ENCODE data around the gene CARD18. TPM values are rescaled to one million over a fixed set of nuclear protein-coding genes. Genes with fewer than 3 reads are reported as not detected.

CARD18 gene
- total and polyA plus RNA-seq, 2 of the 13 experiments (the other 11 are each of a cell fraction or from before 2014, with no cell fraction given) = not detected

GRCh38 chr11:105181100-105181499, 41.5 kb upstream of the CARD18 start:
- Histone ChIP-seq H3K36me3 (replicated peaks in 1 of 2; ENCODE audit: control insufficient read depth in 1 of 2, insufficient read depth in 2 of 2, low read length in 2 of 2) (no peaks in the 10 kb centered on the region), H3K79me2 (ENCODE audit: insufficient read depth, low read length) (no peaks in the 10 kb centered on the region), H3K27me3 (ENCODE audit: control insufficient read depth in 1 of 2, insufficient read depth in 2 of 2, low read length in 2 of 2) (no peaks in the 10 kb centered on the region), H3K27ac (ENCODE audit: extremely low read length, insufficient read depth, low read length) (no peak overlapping the region), H3K9me3 (ENCODE audit: low read length) (no peaks in the 10 kb centered on the region), H3K9ac (ENCODE audit: insufficient read depth, low read depth, low read length) (no peak overlapping the region), H3K4me3 (replicated peaks in 1 of 3; ENCODE audit: insufficient read depth in 1 of 3, low read depth in 2 of 3, low read length in 3 of 3) (no peak overlapping the region), H3K4me2 (ENCODE audit: low read depth, low read length) (no peak overlapping the region), H2AFZ (ENCODE audit: low read length) (no peak overlapping the region), H4K20me1 (ENCODE audit: insufficient read depth, low read length) (no peaks in the 10 kb centered on the region), H3K4me1 (ENCODE audit: insufficient read depth, low read length) (peaks cover 11% of the 10 kb centered on the region)
- no peak for DNase-seq (ENCODE audit: low spot score)
- no peak for FAIRE-seq
- BruUV-seq (replicated peaks) = no TSS peak
- 76% methylated on average over 2 of the region's 2 CpGs for WGBS (ENCODE audit: low lambda C conversion rate)
- intact Hi-C loops (cut with micrococcal nuclease; ENCODE audit: unreplicated experiment) = no loop called here
- no peak for ATAC-seq
- no peak for TF ChIP-seq CSRNP2 (CRISPR knock-in tag; conservative IDR thresholded peaks at IDR 0.05; ENCODE audit: low read depth)
- TF ChIP-seq ZNF562 (CRISPR knock-in tag; IDR thresholded peaks at IDR 0.05; ENCODE audit: borderline replicate concordance) = no peak
- TF ChIP-seq PRDM4 (CRISPR knock-in tag; IDR thresholded peaks at IDR 0.05; ENCODE audit: borderline replicate concordance) = no peak
- TF ChIP-seq ZNF264 (CRISPR knock-in tag; IDR thresholded peaks at IDR 0.05) = no peak
- no peak for TF ChIP-seq ZNF251 (CRISPR knock-in tag; IDR thresholded peaks at IDR 0.05)
- TF ChIP-seq MTA3 (CRISPR knock-in tag; IDR thresholded peaks at IDR 0.05) = no peak
- no peak for TF ChIP-seq SOX13 (IDR thresholded peaks at IDR 0.05)
- TF ChIP-seq SOX13 (CRISPR knock-in tag; conservative IDR thresholded peaks at IDR 0.05 in 1 of 2, IDR thresholded peaks at IDR 0.05 in 1 of 2) = no peak
- TF ChIP-seq THAP9 (CRISPR knock-in tag; IDR thresholded peaks at IDR 0.05; ENCODE audit: borderline replicate concordance) = no peak
- TF ChIP-seq ZBTB7A (CRISPR knock-in tag; IDR thresholded peaks at IDR 0.05) = no peak
- in situ Hi-C loops (cut with HindIII; ENCODE audit: extremely low pct_ligation_motif_present, low pct_unique_long_range_greater_than_20kb) = no loop called here
- ChIA-PET POLR2A (no interaction called here), CTCF (ENCODE audit: low intra/inter-chr PET ratio, low total read pairs) (no interaction called here)

Data from HepG2 (cell line).